K562 (cell line): Measurements from ENCODE around the gene DENND1A. TPM values are rescaled to one million over a fixed set of nuclear protein-coding genes. Genes with fewer than 3 reads are reported as not detected.

Experiments used
- ATAC-seq: fragments of 200-7000 bp; cut with Tn5 transposase; 3 replicates; pipeline ENCODE4 v1.9.1; 2020; ENCODE audit warnings: moderate library complexity
- BruUV-seq: library from RNA; stranded (reverse); fragments of 400-500 nt; replicated peaks from 2 replicates; lab custom pipeline; 2021; lab: Mats Ljungman, UMichigan
- CTCF ChIA-PET: fragments of 300-600 bp; formaldehyde crosslinking; extraction: SDS; loops from one replicate; lab custom pipeline; 2021; ENCODE audit warnings: low intra/inter-chr PET ratio; lab: Yijun Ruan, JAX
- POLR2A ChIA-PET: fragments of 300-600, 350-650 bp; sonication (Branson Sonifier 250); formaldehyde crosslinking; extraction: SDS; loops from one replicate; lab custom pipeline; 2021; ENCODE audit warnings: antibody characterized with exemption, inconsistent platforms; lab: Yijun Ruan, JAX
- DNase-seq, 4 experiments: peaks; one replicate each; pipeline versions ENCODE4 v3.0.0 to v3.0.0-alpha.2; 2011 to 2018; ENCODE audit warnings: low spot score in 3 of 4, mixed read lengths in 3 of 4; ENCODE audit errors: extremely low read depth in 1 of 4
- FAIRE-seq: peaks from 2 replicates; lab custom pipeline; 2011; peaks lifted over from hg19 to GRCh38; lab: Jason Lieb, UNC
- H2AFZ ChIP-seq: 2 replicates; pipeline ENCODE4 v1.6.0; 2011; ENCODE audit warnings: low read depth, low read length, control low read depth, inconsistent platforms
- H3K27ac ChIP-seq: fragments of 200-600 bp; 3 replicates; pipeline ENCODE4 v1.8.0; 2011; ENCODE audit warnings: low read depth, mild to moderate bottlenecking, control low read depth, inconsistent platforms, low read length, moderate library complexity, mixed read lengths; ENCODE audit errors: extremely low read depth
- H3K27me3 ChIP-seq, 2 experiments: fragments of 300-600 bp in 1 of 2; 2 replicates in 1 of 2; 3 replicates in 1 of 2; pipeline versions ENCODE4 v1.6.0 to v1.8.0; 2011; ENCODE audit warnings: inconsistent platforms in 2 of 2, low read length in 2 of 2, mild to moderate bottlenecking in 1 of 2, mixed read lengths in 1 of 2, moderate library complexity in 1 of 2; ENCODE audit not compliant: control insufficient read depth in 2 of 2, insufficient read depth in 2 of 2
- H3K36me3 ChIP-seq: fragments of 300-600 bp; 3 replicates; pipeline ENCODE4 v1.8.0; 2011; ENCODE audit warnings: mild to moderate bottlenecking, low read length, inconsistent platforms; ENCODE audit not compliant: control insufficient read depth, insufficient read depth
- H3K4me1 ChIP-seq, 2 experiments: fragments of 200-600 bp in 1 of 2; replicated peaks in 1 of 2; 2 replicates in 1 of 2; 3 replicates in 1 of 2; pipeline versions ENCODE4 v1.5.1 to v1.8.0; 2011; ENCODE audit warnings: inconsistent platforms in 2 of 2, low read length in 2 of 2, mild to moderate bottlenecking in 1 of 2, mixed read lengths in 1 of 2, moderate library complexity in 1 of 2; ENCODE audit not compliant: control insufficient read depth in 2 of 2, insufficient read depth in 2 of 2
- H3K4me2 ChIP-seq: 2 replicates; pipeline ENCODE4 v1.6.1; 2011; ENCODE audit warnings: low read length, control low read depth, inconsistent platforms, mixed read lengths; ENCODE audit not compliant: insufficient read depth
- H3K4me3 ChIP-seq: fragments of 200-600 bp; sonication (generic), shearing (Covaris generic); 2 replicates; pipeline ENCODE4 v1.5.1; 2016; ENCODE audit warnings: control low read depth, inconsistent platforms
- H3K79me2 ChIP-seq: fragments of 200-600 bp; 3 replicates; pipeline ENCODE4 v1.8.0; 2011; ENCODE audit warnings: low read length, inconsistent platforms; ENCODE audit not compliant: control insufficient read depth, insufficient read depth
- H3K9ac ChIP-seq, 2 experiments: 2 replicates each; pipeline versions ENCODE4 v1.6.0 to v1.6.1; 2011; ENCODE audit warnings: low read depth in 2 of 2, low read length in 2 of 2, control low read depth in 1 of 2, inconsistent platforms in 1 of 2, mild to moderate bottlenecking in 1 of 2, mixed read lengths in 1 of 2; ENCODE audit not compliant: insufficient read depth in 1 of 2
- H3K9me1 ChIP-seq: one replicate; pipeline ENCODE4 v1.6.0; 2011; ENCODE audit warnings: inconsistent platforms, mild to moderate bottlenecking, low read length, moderate library complexity; ENCODE audit not compliant: control insufficient read depth, insufficient read depth
- H3K9me3 ChIP-seq: replicated peaks from 2 replicates; pipeline ENCODE4 v1.5.1; 2011; ENCODE audit warnings: low read depth, low read length, inconsistent platforms; ENCODE audit not compliant: control insufficient read depth, insufficient read depth
- H4K20me1 ChIP-seq: replicated peaks from 2 replicates; pipeline ENCODE4 v1.6.1; 2011; ENCODE audit warnings: low read length, inconsistent platforms, mixed read lengths; ENCODE audit not compliant: control insufficient read depth, insufficient read depth
- POLR2G ChIP-seq: fragments of 200-400 bp; formaldehyde crosslinking; IDR thresholded peaks from 2 replicates; pipeline ENCODE4 v1.6.1; 2017; ENCODE audit warnings: low read depth, mild to moderate bottlenecking, antibody characterized with exemption, low read length, moderate library complexity
- WGBS: fragments of 100-300 bp; shearing (Covaris generic); methylation state at CpG from one replicate; pipeline ENCODE4 v1.1.6; 2016; ENCODE audit warnings: low coverage, mixed read lengths; ENCODE audit not compliant: insufficient coverage; ENCODE audit errors: missing lambda C conversion rate; 5-methylcytosine and 5-hydroxymethylcytosine counted together
- in situ Hi-C: fragments of 300-500 bp; cut with MboI; formaldehyde crosslinking; loops from 4 replicates; pipeline ENCODE4 v1.15.0; 2018; ENCODE audit warnings: inconsistent platforms, mixed read lengths
- intact Hi-C: fragments of 100-400 bp; cut with micrococcal nuclease; formaldehyde crosslinking; loops from 2 replicates; pipeline ENCODE4 v1.14.2; 2022
- polyA plus RNA-seq, 8 experiments: library from polyadenylated mRNA; depleted of rRNA in 4 of 8; stranded (reverse) in 5 of 8; unstranded in 3 of 8; fragments of >200 nt; fragmentation: Nextera tagmentation in 2 of 8; fragmentation: Illumina TruSeq in 1 of 8; extraction: Ambion mirVana in 2 of 8; extraction: Trizol in 1 of 8; gene quantifications; 2 replicates each; pipeline versions ENCODE4 v1.2.1 to v1.2.3, GENCODE V29; 2011 to 2014; ENCODE audit warnings: inconsistent platforms in 1 of 8, missing spikeins in 1 of 8
- total RNA-seq, 7 experiments: library from RNA; depleted of rRNA in 6 of 7; stranded (reverse); fragments of >200 nt in 6 of 7; fragmentation: Illumina TruSeq in 2 of 7; extraction: Trizol in 2 of 7; gene quantifications; 2 replicates each; pipeline versions ENCODE4 v1.2.1 to v1.2.3, GENCODE V29; 2011 to 2021; ENCODE audit warnings: low replicate concordance in 1 of 7
- TF ChIP-seq, protein P1 (sequence below): sonication (generic); formaldehyde crosslinking; IDR thresholded peaks from 2 replicates; pipeline ENCODE4 v1.8.0; 2022; ENCODE audit warnings: mild to moderate bottlenecking, missing genetic modification reagents

Gene DENND1A
- total and polyA plus RNA-seq, 9 of the 15 experiments (the other 6 are each of a cell fraction or from before 2014, with no cell fraction given): 7.6 to 29.5 (median 15.7) TPM

DNA sequence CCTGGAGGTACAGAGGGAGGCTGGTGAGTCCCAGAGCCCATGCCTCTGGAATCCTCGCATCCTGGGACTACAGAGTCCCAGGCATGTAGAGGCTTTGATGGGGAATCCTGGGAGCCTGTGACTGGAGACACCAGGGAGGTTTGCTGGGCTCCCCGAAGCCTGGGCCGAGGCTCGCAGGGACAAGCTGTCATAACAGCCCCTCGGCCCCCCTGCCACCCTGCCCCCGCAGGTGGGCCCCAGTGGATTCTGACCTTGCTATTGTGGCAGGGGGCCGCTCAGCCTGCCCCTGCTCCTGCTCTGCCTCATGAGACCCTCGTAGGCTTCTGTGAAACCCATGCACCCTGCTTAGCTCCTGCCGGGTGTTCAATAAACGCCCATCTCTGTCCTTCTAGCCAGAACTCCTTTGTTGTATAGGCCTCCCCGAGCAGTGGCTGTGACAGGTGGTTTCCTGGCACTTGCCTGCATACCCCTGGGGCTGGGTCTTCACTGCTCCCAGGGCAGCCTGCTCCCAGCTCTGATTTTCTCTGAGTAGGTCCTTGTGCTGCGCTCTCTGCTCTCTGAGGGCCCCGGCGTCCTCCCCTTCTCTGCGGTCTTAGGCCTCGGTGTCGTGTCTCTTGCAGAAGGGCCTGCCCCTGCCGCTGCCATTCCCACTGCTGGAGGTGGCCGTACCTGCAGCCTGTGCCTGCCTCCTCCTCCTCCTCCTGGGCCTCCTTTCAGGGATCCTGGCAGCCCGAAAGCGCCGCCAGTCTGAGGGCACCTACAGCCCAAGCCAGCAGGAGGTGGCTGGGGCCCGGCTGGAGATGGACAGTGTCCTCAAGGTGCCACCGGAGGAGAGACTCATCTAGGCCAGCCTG is 553.5 kb downstream of the DENND1A start:
- Histone ChIP-seq H3K27ac (peak overlapping the region; percentile 14; the same call in 1 of the 3 replicates), H3K4me3 (no peak overlapping the region), H3K79me2 (no peaks in the 10 kb centered on the region), H3K27me3 (no peaks in the 10 kb centered on the region), H3K4me2 (no peak overlapping the region; the same call in 1 of the 2 replicates), H3K9ac (peak overlapping the region in 1 of 2 experiments; percentile 87; a peak in 2 of 4 replicates), H3K9me1 (peaks cover 4% of the 10 kb centered on the region), H3K4me1 (peaks cover 16 to 74% of the 10 kb centered on the region in 2 experiments), H2AFZ (peak overlapping the region; percentile 68), H3K36me3 (no peaks in the 10 kb centered on the region), H3K9me3 (no peaks in the 10 kb centered on the region), H4K20me1 (no peaks in the 10 kb centered on the region; the same call in 1 of the 2 replicates)
- FAIRE-seq (no peak), ATAC-seq (peak; percentile 3; the same call in 1 of the 3 replicates), DNase-seq (no peak)
- in situ Hi-C loops: no loop called here
- TF ChIP-seq, protein P1, sequence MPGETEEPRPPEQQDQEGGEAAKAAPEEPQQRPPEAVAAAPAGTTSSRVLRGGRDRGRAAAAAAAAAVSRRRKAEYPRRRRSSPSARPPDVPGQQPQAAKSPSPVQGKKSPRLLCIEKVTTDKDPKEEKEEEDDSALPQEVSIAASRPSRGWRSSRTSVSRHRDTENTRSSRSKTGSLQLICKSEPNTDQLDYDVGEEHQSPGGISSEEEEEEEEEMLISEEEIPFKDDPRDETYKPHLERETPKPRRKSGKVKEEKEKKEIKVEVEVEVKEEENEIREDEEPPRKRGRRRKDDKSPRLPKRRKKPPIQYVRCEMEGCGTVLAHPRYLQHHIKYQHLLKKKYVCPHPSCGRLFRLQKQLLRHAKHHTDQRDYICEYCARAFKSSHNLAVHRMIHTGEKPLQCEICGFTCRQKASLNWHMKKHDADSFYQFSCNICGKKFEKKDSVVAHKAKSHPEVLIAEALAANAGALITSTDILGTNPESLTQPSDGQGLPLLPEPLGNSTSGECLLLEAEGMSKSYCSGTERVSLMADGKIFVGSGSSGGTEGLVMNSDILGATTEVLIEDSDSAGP: no peak
- peak; percentile 34; the same call in 1 of the 2 replicates for TF ChIP-seq POLR2G
- ChIA-PET CTCF (no interaction called here), POLR2A (interaction anchor here (0.6 to 1.2 kb wide), 3 partner anchors 22 to 436 kb away, joined by 3 to 5 read pairs (median 3); partner anchors contain the start of gene RABGAP1)
- WGBS: 66% methylated on average over 13 of the region's 24 CpGs
- intact Hi-C loops: no loop called here
- no TSS peak for BruUV-seq
